K562 (cell line): ENCODE measurements around the gene CCDC194. TPM values are rescaled to one million over a fixed set of nuclear protein-coding genes. Genes with fewer than 3 reads are reported as not detected.

ENCODE experiments used
- ASH1L ChIP-seq: fragments of 450-650 bp; IDR thresholded peaks from 2 replicates; pipeline ENCODE4 v1.6.1; 2018; ENCODE audit warnings: borderline replicate concordance, mild to moderate bottlenecking, low read depth; ENCODE audit not compliant: partially characterized antibody
- CHAMP1 ChIP-seq: fragments of 450-650 bp; IDR thresholded peaks from 2 replicates; pipeline ENCODE4 v1.6.1; 2016; ENCODE audit warnings: mild to moderate bottlenecking
- ELF2 ChIP-seq: fragments of 250-450 bp; sonication (Bioruptor Pico); IDR thresholded peaks from 2 replicates; pipeline ENCODE4 v1.5.0; 2021; ENCODE audit warnings: mild to moderate bottlenecking
- FOXM1 ChIP-seq, 2 experiments: fragments of 450-650 bp in 1 of 2; sonication (generic) in 1 of 2; formaldehyde crosslinking in 1 of 2; IDR thresholded peaks; 2 replicates each; pipeline versions ENCODE4 v1.6.1 to v1.9.0; 2017 to 2022; ENCODE audit warnings: low read depth in 2 of 2, mild to moderate bottlenecking in 2 of 2, missing genetic modification reagents in 1 of 2, moderate library complexity in 1 of 2
- GTF2F1 ChIP-seq: IDR thresholded peaks from 2 replicates; pipeline ENCODE4 v1.6.1; 2011; ENCODE audit warnings: low read depth, low read length, improper control_type of control experiment
- IRF9 ChIP-seq: fragments of 450-650 bp; IDR thresholded peaks from 2 replicates; pipeline ENCODE4 v1.6.1; 2016; ENCODE audit warnings: missing biosample characterization, missing genetic modification characterization
- MXD1 ChIP-seq: fragments of 250-450 bp; sonication (Bioruptor Pico); IDR thresholded peaks from 2 replicates; pipeline ENCODE4 v1.8.0; 2021; ENCODE audit warnings: borderline replicate concordance, mild to moderate bottlenecking, moderate library complexity; ENCODE audit not compliant: poor library complexity, severe bottlenecking
- NCOA6 ChIP-seq: fragments of 450-650 bp; IDR thresholded peaks from 2 replicates; pipeline ENCODE4 v1.6.1; 2017; ENCODE audit warnings: mild to moderate bottlenecking
- NFIX ChIP-seq: fragments of 250-450 bp; sonication (Bioruptor Pico); IDR thresholded peaks from 2 replicates; pipeline ENCODE4 v1.4.0; 2020; ENCODE audit warnings: low read depth, mild to moderate bottlenecking, moderate library complexity
- PRDM10 ChIP-seq: fragments of 450-650 bp; IDR thresholded peaks from 2 replicates; pipeline ENCODE4 v1.6.1; 2018; ENCODE audit not compliant: partially characterized antibody
- RBM25 ChIP-seq: fragments of 200-400 bp; formaldehyde crosslinking; IDR thresholded peaks from 2 replicates; pipeline ENCODE4 v1.6.1; 2018; ENCODE audit warnings: low read length, low read depth, moderate library complexity; ENCODE audit not compliant: severe bottlenecking
- RFX1 ChIP-seq: fragments of 450-650 bp; IDR thresholded peaks from 2 replicates; pipeline ENCODE4 v1.6.1; 2016; ENCODE audit warnings: mild to moderate bottlenecking, moderate library complexity
- SLC30A9 ChIP-seq: fragments of 250-450 bp; sonication (Bioruptor Pico); IDR thresholded peaks from 2 replicates; pipeline ENCODE4 v1.8.0; 2022; ENCODE audit warnings: mild to moderate bottlenecking, moderate library complexity
- STAT6 ChIP-seq: sonication (generic); formaldehyde crosslinking; IDR thresholded peaks from 2 replicates; pipeline ENCODE4 v1.8.1; 2023; ENCODE audit warnings: mild to moderate bottlenecking, missing genetic modification reagents
- TAL1 ChIP-seq: fragments of 450-650 bp; IDR thresholded peaks from 2 replicates; pipeline ENCODE4 v1.6.1; 2016; ENCODE audit warnings: mild to moderate bottlenecking
- ZNF23 ChIP-seq: fragments of 250-450 bp; sonication (Bioruptor Pico); IDR thresholded peaks from 2 replicates; pipeline ENCODE4 v1.4.0; 2020; ENCODE audit warnings: mild to moderate bottlenecking
- ZNF282 ChIP-seq: sonication (generic); formaldehyde crosslinking; IDR thresholded peaks from 2 replicates; pipeline ENCODE4 v1.8.1; 2023; ENCODE audit warnings: missing genetic modification reagents
- ZNF551 ChIP-seq: fragments of 250-450 bp; sonication (Bioruptor Pico); IDR thresholded peaks from 2 replicates; pipeline ENCODE4 v1.5.0; 2021; ENCODE audit warnings: mild to moderate bottlenecking, moderate library complexity
- polyA plus RNA-seq, 8 experiments: library from polyadenylated mRNA; depleted of rRNA in 4 of 8; stranded (reverse) in 5 of 8; unstranded in 3 of 8; fragments of >200 nt; fragmentation: Nextera tagmentation in 2 of 8; fragmentation: Illumina TruSeq in 1 of 8; extraction: Ambion mirVana in 2 of 8; extraction: Trizol in 1 of 8; gene quantifications; 2 replicates each; pipeline versions ENCODE4 v1.2.1 to v1.2.3, GENCODE V29; 2011 to 2014; ENCODE audit warnings: inconsistent platforms in 1 of 8, missing spikeins in 1 of 8
- total RNA-seq, 7 experiments: library from RNA; depleted of rRNA in 6 of 7; stranded (reverse); fragments of >200 nt in 6 of 7; fragmentation: Illumina TruSeq in 2 of 7; extraction: Trizol in 2 of 7; gene quantifications; 2 replicates each; pipeline versions ENCODE4 v1.2.1 to v1.2.3, GENCODE V29; 2011 to 2021; ENCODE audit warnings: low replicate concordance in 1 of 7

CCDC194 gene
- total and polyA plus RNA-seq, 9 of the 15 experiments (the other 6 are each of a cell fraction or from before 2014, with no cell fraction given): 0.13 to 1.3 (median 0.39) TPM; not detected in 3

- TF ChIP-seq IRF9 (tag) (no peak), ASH1L (no peak), ZNF551 (CRISPR knock-in tag) (no peak), CHAMP1 (no peak), GTF2F1 (no peak), TAL1 (no peak), RBM25 (peak; percentile 87), PRDM10 (peak; percentile 58), MXD1 (CRISPR knock-in tag) (no peak), NCOA6 (no peak), ZNF282 (CRISPR knock-in tag) (no peak), ELF2 (no peak), FOXM1 (IDR thresholded peaks at IDR 0.05; ENCODE audit: low read depth) (0 out of 2 replicates have a peak, but pooled peaks have one; percentile 26), FOXM1 (CRISPR knock-in tag; IDR thresholded peaks at IDR 0.05; ENCODE audit: low read depth) (no peak), SLC30A9 (CRISPR knock-in tag) (no peak), STAT6 (CRISPR knock-in tag) (no peak), ZNF23 (CRISPR knock-in tag) (no peak), RFX1 (no peak), NFIX (no peak)
Observed at GRCh38 chr19:17404621-17405249, 10.7 kb upstream of the CCDC194 start (continued).
